ENCODE data around the gene GFRA1.

DNA sequence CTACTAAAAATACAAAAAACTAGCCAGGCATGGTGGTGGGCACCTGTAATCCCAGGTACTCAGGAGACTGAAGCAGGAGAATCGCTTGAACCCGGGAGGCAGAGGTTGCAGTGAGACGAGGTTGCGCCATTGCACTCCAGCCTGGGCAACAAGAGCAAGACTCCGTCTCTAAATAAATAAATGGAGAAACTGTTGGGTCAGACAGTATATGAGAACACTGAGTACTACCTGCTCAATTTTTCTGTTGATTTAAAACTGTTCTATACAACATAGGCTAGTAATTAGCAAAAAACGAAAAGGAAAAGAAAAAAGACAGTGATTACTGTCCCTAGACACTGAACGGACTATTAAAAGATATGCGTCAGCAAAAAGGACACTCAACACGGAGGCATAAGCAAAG, 26.7 kb downstream of the GFRA1 start:
- TF ChIP-seq, protein P1, sequence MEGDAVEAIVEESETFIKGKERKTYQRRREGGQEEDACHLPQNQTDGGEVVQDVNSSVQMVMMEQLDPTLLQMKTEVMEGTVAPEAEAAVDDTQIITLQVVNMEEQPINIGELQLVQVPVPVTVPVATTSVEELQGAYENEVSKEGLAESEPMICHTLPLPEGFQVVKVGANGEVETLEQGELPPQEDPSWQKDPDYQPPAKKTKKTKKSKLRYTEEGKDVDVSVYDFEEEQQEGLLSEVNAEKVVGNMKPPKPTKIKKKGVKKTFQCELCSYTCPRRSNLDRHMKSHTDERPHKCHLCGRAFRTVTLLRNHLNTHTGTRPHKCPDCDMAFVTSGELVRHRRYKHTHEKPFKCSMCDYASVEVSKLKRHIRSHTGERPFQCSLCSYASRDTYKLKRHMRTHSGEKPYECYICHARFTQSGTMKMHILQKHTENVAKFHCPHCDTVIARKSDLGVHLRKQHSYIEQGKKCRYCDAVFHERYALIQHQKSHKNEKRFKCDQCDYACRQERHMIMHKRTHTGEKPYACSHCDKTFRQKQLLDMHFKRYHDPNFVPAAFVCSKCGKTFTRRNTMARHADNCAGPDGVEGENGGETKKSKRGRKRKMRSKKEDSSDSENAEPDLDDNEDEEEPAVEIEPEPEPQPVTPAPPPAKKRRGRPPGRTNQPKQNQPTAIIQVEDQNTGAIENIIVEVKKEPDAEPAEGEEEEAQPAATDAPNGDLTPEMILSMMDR (IDR thresholded peaks at IDR 0.05; ENCODE audit: extremely low read depth in 1 of 2, insufficient read depth in 1 of 2, low read depth in 1 of 2, low read length in 2 of 2): no peak
- TF ChIP-seq FOS (IDR thresholded peaks at IDR 0.05; ENCODE audit: borderline replicate concordance, insufficient read depth, low read length) (no peak), POLR2AphosphoS5 (IDR thresholded peaks at IDR 0.05; ENCODE audit: insufficient read depth, low read depth, low read length) (no peak), JUN (IDR thresholded peaks at IDR 0.05; ENCODE audit: borderline replicate concordance, insufficient read depth, insufficient read length, low read depth) (no peak)
